H9 (cell line): Measurements from ENCODE around the gene SCP2. TPM values are rescaled to one million over a fixed set of nuclear protein-coding genes. Genes with fewer than 3 reads are reported as not detected.

Experiments used
- DNase-seq: peaks from one replicate; pipeline ENCODE4 v3.0.0-alpha.2; 2017
- H2AFZ ChIP-seq: one replicate; pipeline ENCODE4 v1.6.1; 2013; ENCODE audit warnings: mild to moderate bottlenecking, low read length, control low read depth, moderate library complexity
- H2AK5ac ChIP-seq: 2 replicates; pipeline ENCODE4 v1.6.1; 2013; ENCODE audit warnings: low read length, control low read depth, mixed read lengths; ENCODE audit not compliant: insufficient read length
- H2BK120ac ChIP-seq: one replicate; pipeline ENCODE4 v1.6.1; 2013; ENCODE audit warnings: low read depth, mild to moderate bottlenecking, low read length, control low read depth, inconsistent platforms; ENCODE audit not compliant: poor library complexity, severe bottlenecking
- H2BK12ac ChIP-seq: 2 replicates; pipeline ENCODE4 v1.6.1; 2013; ENCODE audit warnings: low read length, control low read depth, mixed read lengths, low read depth; ENCODE audit not compliant: insufficient read length
- H2BK15ac ChIP-seq: 2 replicates; pipeline ENCODE4 v1.6.1; 2013; ENCODE audit warnings: low read depth, low read length, control low read depth
- H2BK20ac ChIP-seq: one replicate; pipeline ENCODE4 v1.6.1; 2013; ENCODE audit warnings: low read depth, mild to moderate bottlenecking, low read length, control low read depth, inconsistent platforms; ENCODE audit not compliant: poor library complexity, severe bottlenecking
- H2BK5ac ChIP-seq: 2 replicates; pipeline ENCODE4 v1.6.1; 2013; ENCODE audit warnings: low read length, control low read depth, mixed read lengths; ENCODE audit not compliant: insufficient read length
- H3K14ac ChIP-seq: 2 replicates; pipeline ENCODE4 v1.6.1; 2013; ENCODE audit warnings: low read length, control low read depth; ENCODE audit not compliant: insufficient read depth
- H3K18ac ChIP-seq: 2 replicates; pipeline ENCODE4 v1.6.1; 2013; ENCODE audit warnings: low read depth, mild to moderate bottlenecking, mixed read lengths, low read length, control low read depth; ENCODE audit not compliant: insufficient read length
- H3K23ac ChIP-seq: 2 replicates; pipeline ENCODE4 v1.6.1; 2013; ENCODE audit warnings: low read length, control low read depth, mixed read lengths, low read depth; ENCODE audit not compliant: insufficient read length
- H3K23me2 ChIP-seq: 2 replicates; pipeline ENCODE4 v1.6.1; 2013; ENCODE audit warnings: low read depth, mild to moderate bottlenecking, mixed read lengths, low read length, control low read depth; ENCODE audit not compliant: insufficient read length, poor library complexity, severe bottlenecking
- H3K27ac ChIP-seq: 2 replicates; pipeline ENCODE4 v1.5.1; 2013; ENCODE audit warnings: low read length, control low read depth, mixed read lengths, low read depth; ENCODE audit not compliant: insufficient read length
- H3K27me3 ChIP-seq: 2 replicates; pipeline ENCODE4 v1.6.1; 2013; ENCODE audit warnings: low read length, control low read depth, inconsistent platforms; ENCODE audit not compliant: insufficient read depth
- H3K4ac ChIP-seq: 2 replicates; pipeline ENCODE4 v1.6.1; 2013; ENCODE audit warnings: low read depth, mild to moderate bottlenecking, control low read depth, inconsistent platforms, low read length, moderate library complexity
- H3K4me1 ChIP-seq: 2 replicates; pipeline ENCODE4 v1.6.1; 2013; ENCODE audit warnings: low read length, control low read depth, inconsistent platforms; ENCODE audit not compliant: insufficient read depth
- H3K4me2 ChIP-seq: 2 replicates; pipeline ENCODE4 v1.6.1; 2013; ENCODE audit warnings: low read length, control low read depth, mixed read lengths; ENCODE audit not compliant: insufficient read length, insufficient read depth
- H3K56ac ChIP-seq: 2 replicates; pipeline ENCODE4 v1.6.1; 2013; ENCODE audit warnings: low read depth, mild to moderate bottlenecking, mixed read lengths, low read length, control low read depth; ENCODE audit not compliant: insufficient read length
- H3K79me1 ChIP-seq: 2 replicates; pipeline ENCODE4 v1.6.1; 2013; ENCODE audit warnings: low read depth, mild to moderate bottlenecking, moderate library complexity, low read length, control low read depth, inconsistent platforms; ENCODE audit not compliant: insufficient read depth, poor library complexity, severe bottlenecking
- H3K79me2 ChIP-seq: 2 replicates; pipeline ENCODE4 v1.6.1; 2013; ENCODE audit warnings: low read length, control low read depth, inconsistent platforms; ENCODE audit not compliant: insufficient read depth
- H3K9ac ChIP-seq: 2 replicates; pipeline ENCODE4 v1.6.1; 2013; ENCODE audit warnings: low read length, control low read depth, mixed read lengths; ENCODE audit not compliant: insufficient read length; ENCODE audit errors: extremely low read depth
- H3K9me3 ChIP-seq: one replicate; pipeline ENCODE4 v1.6.1; 2013; ENCODE audit warnings: low read depth, low read length, inconsistent platforms; ENCODE audit not compliant: control insufficient read depth
- H3T11ph ChIP-seq: one replicate; pipeline ENCODE4 v1.6.1; 2013; ENCODE audit warnings: mild to moderate bottlenecking, low read length, control low read depth, inconsistent platforms
- H4K20me1 ChIP-seq: one replicate; pipeline ENCODE4 v1.6.1; 2013; ENCODE audit not compliant: control insufficient read depth, insufficient read length, insufficient read depth
- H4K5ac ChIP-seq: 2 replicates; pipeline ENCODE4 v1.6.1; 2013; ENCODE audit warnings: low read depth, mild to moderate bottlenecking, mixed read lengths, low read length, control low read depth; ENCODE audit not compliant: insufficient read length
- H4K8ac ChIP-seq: replicated peaks from 2 replicates; pipeline ENCODE4 v1.6.1; 2013; ENCODE audit warnings: low read length, control low read depth, mixed read lengths, low read depth; ENCODE audit not compliant: insufficient read length
- H4K91ac ChIP-seq: 2 replicates; pipeline ENCODE4 v1.6.1; 2013; ENCODE audit warnings: low read depth, mild to moderate bottlenecking, moderate library complexity, mixed read lengths, low read length, control low read depth; ENCODE audit not compliant: insufficient read length
- H3K27ac Mint-ChIP-seq, 3 experiments: 2 replicates in 2 of 3; 3 replicates in 1 of 3; pipeline ENCODE4 v1.8.0; 2020 to 2021; ENCODE audit warnings: mixed read lengths in 3 of 3, mild to moderate bottlenecking in 1 of 3, moderate library complexity in 1 of 3
- H3K27me3 Mint-ChIP-seq: 2 replicates; pipeline ENCODE4 v1.8.0; 2021; ENCODE audit warnings: low read depth, mild to moderate bottlenecking, moderate library complexity, mixed read lengths
- H3K36me3 Mint-ChIP-seq, 3 experiments: 2 replicates in 2 of 3; 3 replicates in 1 of 3; pipeline ENCODE4 v1.8.0; 2020 to 2021; ENCODE audit warnings: low read depth in 3 of 3, mixed read lengths in 3 of 3; ENCODE audit not compliant: insufficient read depth in 1 of 3
- H3K4me1 Mint-ChIP-seq, 2 experiments: 2 replicates each; pipeline ENCODE4 v1.8.0; 2020; ENCODE audit warnings: mixed read lengths in 2 of 2
- H3K4me3 Mint-ChIP-seq, 2 experiments: 2 replicates in 1 of 2; 3 replicates in 1 of 2; pipeline ENCODE4 v1.8.0; 2020 to 2021; ENCODE audit warnings: mild to moderate bottlenecking in 2 of 2, mixed read lengths in 2 of 2, moderate library complexity in 1 of 2
- H3K9me3 Mint-ChIP-seq, 2 experiments: 2 replicates in 1 of 2; 3 replicates in 1 of 2; pipeline ENCODE4 v1.8.0; 2020; ENCODE audit warnings: mild to moderate bottlenecking in 2 of 2, mixed read lengths in 2 of 2, moderate library complexity in 1 of 2
- CTCF ChIP-seq: fragments of 200-600 bp; sonication (generic); conservative IDR thresholded peaks from 3 replicates; pipeline ENCODE4 v1.8.0; 2021; ENCODE audit warnings: antibody characterized with exemption, mild to moderate bottlenecking
- WGBS: extraction: QIAGEN DNeasy Blood & Tissue Kit; methylation state at CpG from one replicate; pipeline ENCODE4 v1.1.7; 2013; ENCODE audit warnings: missing lambda C conversion rate, low lambda C conversion rate, mixed read lengths; ENCODE audit not compliant: insufficient read length; ENCODE audit errors: extremely low coverage; 5-methylcytosine and 5-hydroxymethylcytosine counted together
- total RNA-seq: library from RNA; stranded (reverse); gene quantifications from 2 replicates; pipeline ENCODE4 v1.2.1, GENCODE V29; 2021

Gene SCP2
- total RNA-seq, 1 experiment from 2014 or later = 48.8 TPM

GRCh38 chr1:52917581-52917980, 9.5 kb upstream of the SCP2 start:
- Histone ChIP-seq H2BK15ac (no peak overlapping the region), H2BK20ac (no peak overlapping the region), H3K4ac (no peak overlapping the region), H2BK5ac (no peak overlapping the region), H3K79me2 (no peaks in the 10 kb centered on the region), H3K23me2 (no peaks in the 10 kb centered on the region), H2BK12ac (no peak overlapping the region), H2BK120ac (no peak overlapping the region), H3K4me2 (no peak overlapping the region), H4K20me1 (no peaks in the 10 kb centered on the region), H3K27ac (no peak overlapping the region), H3K14ac (no peak overlapping the region), H3K23ac (no peak overlapping the region), H3K56ac (no peak overlapping the region), H3K4me1 (no peaks in the 10 kb centered on the region), H3K79me1 (no peaks in the 10 kb centered on the region), H4K91ac (no peak overlapping the region), H2AK5ac (no peak overlapping the region), H2AFZ (no peak overlapping the region), H4K5ac (no peak overlapping the region), H3K9me3 (no peaks in the 10 kb centered on the region), H4K8ac (no peak overlapping the region), H3K9ac (no peak overlapping the region), H3K18ac (no peak overlapping the region), H3K27me3 (peaks cover 4% of the 10 kb centered on the region; the same call in 1 of the 2 replicates), H3T11ph (no peak overlapping the region)
- peaks cover 3 to 8% of the 10 kb centered on the region in 2 experiments; a peak in 3 of 4 replicates for H3K4me1 Mint-ChIP-seq
- DNase-seq = no peak
- peaks cover 5 to 6% of the 10 kb centered on the region in 2 experiments; a peak in 3 of 5 replicates for H3K9me3 Mint-ChIP-seq
- H3K27me3 Mint-ChIP-seq = peaks cover 32% of the 10 kb centered on the region
- no CpG with 5 or more reads among the region's 1 CpG for WGBS
- no peak overlapping the region for H3K4me3 Mint-ChIP-seq
- no peak overlapping the region; a peak in 1 of 7 replicates for H3K27ac Mint-ChIP-seq
- H3K36me3 Mint-ChIP-seq = peaks cover 0 to 9% (median 5%) of the 10 kb centered on the region in 3 experiments; a peak in 3 of 7 replicates
- no peak for TF ChIP-seq CTCF
